OCI-LY7 (cell line): ENCODE measurements around the gene RASSF5. TPM values are rescaled to one million over a fixed set of nuclear protein-coding genes. Genes with fewer than 3 reads are reported as not detected.
A peak's percentile ranks its signal among the peaks of the same experiment; 100 is the strongest.

ENCODE experiments used
- BruUV-seq: library from RNA; stranded (reverse); fragments of 400-500 nt; replicated peaks from 2 replicates; lab custom pipeline; 2021; lab: Mats Ljungman, UMichigan
- CTCF ChIA-PET: fragments of 300-600 bp; sonication (Branson Sonifier 250); formaldehyde crosslinking; loops from one replicate; lab custom pipeline; 2022; ENCODE audit warnings: antibody characterized with exemption; ENCODE audit not compliant: unreplicated experiment; lab: Charles Lee
- POLR2A ChIA-PET: fragments of 300-600 bp; sonication (Branson Sonifier 250); formaldehyde crosslinking; loops from one replicate; lab custom pipeline; 2022; ENCODE audit warnings: antibody characterized with exemption; lab: Charles Lee
- DNase-seq: peaks from one replicate; pipeline ENCODE4 v3.0.0-alpha.2; 2015; ENCODE audit warnings: low spot score
- H2AFZ ChIP-seq: fragments of 200-600 bp; sonication (generic), shearing (Covaris generic); 2 replicates; pipeline ENCODE4 v1.6.1; 2014; ENCODE audit warnings: mild to moderate bottlenecking, antibody characterized with exemption, low read length, moderate library complexity
- H3K27ac ChIP-seq: fragments of 200-600 bp; sonication (generic); 2 replicates; pipeline ENCODE4 v1.5.1; 2014; ENCODE audit warnings: mixed run types, low read depth, mild to moderate bottlenecking, moderate library complexity, low read length, inconsistent platforms; ENCODE audit not compliant: poor library complexity, severe bottlenecking
- H3K36me3 ChIP-seq: fragments of 200-600 bp; sonication (generic); 2 replicates; pipeline ENCODE4 v1.6.1; 2014; ENCODE audit warnings: mild to moderate bottlenecking, antibody characterized with exemption, low read length, moderate library complexity, mixed read lengths; ENCODE audit not compliant: insufficient read depth
- H3K4me1 ChIP-seq: fragments of 200-600 bp; sonication (generic); 2 replicates; pipeline ENCODE4 v1.5.1; 2014; ENCODE audit warnings: mild to moderate bottlenecking, low read length; ENCODE audit not compliant: insufficient read depth, poor library complexity, severe bottlenecking
- H3K4me2 ChIP-seq: fragments of 200-600 bp; sonication (generic); 2 replicates; pipeline ENCODE4 v1.6.1; 2014; ENCODE audit warnings: mild to moderate bottlenecking, low read length
- H3K4me3 ChIP-seq: fragments of 200-600 bp; sonication (generic); 2 replicates; pipeline ENCODE4 v1.5.1; 2014; ENCODE audit warnings: mild to moderate bottlenecking, low read depth, low read length; ENCODE audit not compliant: poor library complexity, severe bottlenecking
- H3K79me2 ChIP-seq: fragments of 200-600 bp; sonication (generic); 2 replicates; pipeline ENCODE4 v1.6.1; 2016; ENCODE audit warnings: low read depth, mild to moderate bottlenecking, low read length, moderate library complexity, mixed read lengths; ENCODE audit not compliant: insufficient read depth
- H3K9me2 ChIP-seq: fragments of 200-600 bp; sonication (generic); 2 replicates; pipeline ENCODE4 v1.6.1; 2016; ENCODE audit warnings: mild to moderate bottlenecking, low read length, mixed read lengths; ENCODE audit not compliant: insufficient read depth
- H3K9me3 ChIP-seq: fragments of 200-600 bp; sonication (generic); 2 replicates; pipeline ENCODE4 v1.6.1; 2014; ENCODE audit warnings: mild to moderate bottlenecking, mixed run types, low read length, mixed read lengths
- H4K20me1 ChIP-seq: fragments of 200-600 bp; sonication (generic); 2 replicates; pipeline ENCODE4 v1.6.1; 2014; ENCODE audit warnings: mild to moderate bottlenecking, antibody characterized with exemption, low read length, moderate library complexity, mixed read lengths; ENCODE audit not compliant: insufficient read depth
- CTCF ChIP-seq: fragments of 200-600 bp; sonication (generic); conservative IDR thresholded peaks from 2 replicates; pipeline ENCODE4 v1.5.1; 2014; ENCODE audit warnings: mild to moderate bottlenecking, antibody characterized with exemption, low read length, moderate library complexity, mixed read lengths
- EZH2phosphoT487 ChIP-seq: fragments of 200-600 bp; sonication (generic); IDR thresholded peaks from 2 replicates; pipeline ENCODE4 v1.6.1; 2018; ENCODE audit warnings: low read depth, borderline replicate concordance, mild to moderate bottlenecking, mixed run types, antibody characterized with exemption, low read length, moderate library complexity, mixed read lengths
- intact Hi-C: fragments of 100-400 bp; cut with micrococcal nuclease; formaldehyde crosslinking; loops from one replicate; pipeline ENCODE4 v1.10.0; 2022; ENCODE audit not compliant: unreplicated experiment
- total RNA-seq, 2 experiments: library from RNA; depleted of rRNA in 1 of 2; stranded (reverse); fragments of >200 nt in 1 of 2; shearing (Covaris generic) in 1 of 2; gene quantifications; 2 replicates each; pipeline ENCODE4 v1.2.3, GENCODE V29; 2014 to 2022

RASSF5 gene
- total RNA-seq, 2 experiments from 2014 or later, result 19.8 to 25.7 TPM

- TF ChIP-seq EZH2phosphoT487, result no peak
- no peak for TF ChIP-seq CTCF
- peak; percentile 63 for DNase-seq
- Histone ChIP-seq H4K20me1 (no peaks in the 10 kb centered on the region), H3K79me2 (peaks cover 7% of the 10 kb centered on the region; the same call in 1 of the 2 replicates), H3K9me3 (no peaks in the 10 kb centered on the region), H3K4me2 (peak overlapping the region; percentile 99), H3K4me3 (peak overlapping the region; percentile 92), H3K27ac (peak overlapping the region; percentile 72), H3K9me2 (no peaks in the 10 kb centered on the region), H3K4me1 (peaks cover 66% of the 10 kb centered on the region), H3K36me3 (peaks cover 6% of the 10 kb centered on the region), H2AFZ (peak overlapping the region; percentile 40; the same call in 1 of the 2 replicates)
- ChIA-PET CTCF (no interaction called here), POLR2A (interaction anchor here (0.6 to 2.0 kb wide), 2 partner anchors 18 to 55 kb away, joined by 3 to 4 read pairs; no protein-coding TSS in a partner anchor)
- TSS peak; percentile 50 for BruUV-seq
- intact Hi-C loops, result loop anchor here (5.0 kb wide), 1 partner anchor 124 kb away; the partner anchor contains the start of gene MAPKAPK2
Measured at GRCh38 chr1:206557636-206558473, 50.5 kb downstream of the RASSF5 start.

GRCh38 chr1:206558794-206559671 lies 51.7 kb downstream of the RASSF5 start:
- Histone ChIP-seq H2AFZ (no peak overlapping the region), H3K36me3 (peaks cover 6% of the 10 kb centered on the region), H4K20me1 (no peaks in the 10 kb centered on the region), H3K27ac (peak overlapping the region; percentile 72), H3K9me3 (no peaks in the 10 kb centered on the region), H3K79me2 (peaks cover 7% of the 10 kb centered on the region; the same call in 1 of the 2 replicates), H3K4me3 (peak overlapping the region; percentile 92), H3K9me2 (no peaks in the 10 kb centered on the region), H3K4me2 (peak overlapping the region; percentile 99), H3K4me1 (peaks cover 77% of the 10 kb centered on the region)
- peak; percentile 72 for DNase-seq
- ChIA-PET POLR2A (interaction anchor here (0.6 to 2.0 kb wide), 3 partner anchors 16 to 1238 kb away, joined by 3 to 4 read pairs (median 3); no protein-coding TSS in a partner anchor), CTCF (no interaction called here)
- intact Hi-C loops, result loop anchor here (5.0 kb wide), 1 partner anchor 123 kb away; the partner anchor contains the start of gene MAPKAPK2
- no TSS peak for BruUV-seq
- no peak for TF ChIP-seq EZH2phosphoT487
- no peak for TF ChIP-seq CTCF
